Stimulated activated CD4-positive, alpha-beta T cell treated with anti-CD3 and anti-CD28 coated beads, TNF-alpha, amount 100 ng/mL, for 24 hours (primary cell): Measurements from ENCODE around the gene MEF2D.

Source experiments
- DNase-seq, 3 experiments: peaks; one replicate each; pipeline ENCODE4 v3.0.0-alpha.2; 2020; ENCODE audit warnings: low read depth in 3 of 3

Gene MEF2D

GRCh38 chr1:156500543-156500792 is at the start of gene MEF2D:
TSS of gene MEF2D (minus strand) at chr1:156500775. CDS start at chr1:156483292, 17,483 bp downstream.
- DNase-seq = no peak

- DNase-seq = no peak
Measured at GRCh38 chr1:156550346-156550745, 49.8 kb upstream of the MEF2D start.

- no peak for DNase-seq
Measured at GRCh38 chr1:156549831-156550230, 49.3 kb upstream of the MEF2D start.

GRCh38 chr1:156549390-156549789 is 48.8 kb upstream of the MEF2D start:
- DNase-seq = no peak

GRCh38 chr1:156547982-156548381 is 47.4 kb upstream of the MEF2D start:
- DNase-seq = no peak

GRCh38 chr1:156547434-156547833 is 46.9 kb upstream of the MEF2D start:
- DNase-seq = no peak

GRCh38 chr1:156546267-156546666 is 45.7 kb upstream of the MEF2D start:
- DNase-seq = no peak

GRCh38 chr1:156544592-156545102 is 44.1 kb upstream of the MEF2D start:
- no peak for DNase-seq

- no peak for DNase-seq
Measured at GRCh38 chr1:156543066-156543465, 42.5 kb upstream of the MEF2D start.

- no peak for DNase-seq
Measured at GRCh38 chr1:156540955-156541354, 40.4 kb upstream of the MEF2D start.

GRCh38 chr1:156539818-156540355 is 39.3 kb upstream of the MEF2D start:
- DNase-seq = no peak

- DNase-seq = no peak
Measured at GRCh38 chr1:156538711-156539440, 38.3 kb upstream of the MEF2D start.

- DNase-seq = no peak
Measured at GRCh38 chr1:156537027-156537426, 36.5 kb upstream of the MEF2D start.

GRCh38 chr1:156534424-156535060 is 34.0 kb upstream of the MEF2D start:
- DNase-seq = no peak

- no peak for DNase-seq
Measured at GRCh38 chr1:156533568-156534220, 33.1 kb upstream of the MEF2D start.

GRCh38 chr1:156532374-156532773 is 31.8 kb upstream of the MEF2D start:
- DNase-seq = no peak

- no peak for DNase-seq
Measured at GRCh38 chr1:156530006-156530405, 29.4 kb upstream of the MEF2D start.

GRCh38 chr1:156528875-156529425 is 28.4 kb upstream of the MEF2D start:
- no peak for DNase-seq

GRCh38 chr1:156528231-156528630 is 27.7 kb upstream of the MEF2D start:
- DNase-seq = no peak

- DNase-seq = no peak
Measured at GRCh38 chr1:156527584-156527983, 27.0 kb upstream of the MEF2D start.

- DNase-seq = no peak
Measured at GRCh38 chr1:156525856-156526489, 25.4 kb upstream of the MEF2D start.

GRCh38 chr1:156525071-156525501 is 24.5 kb upstream of the MEF2D start:
- no peak for DNase-seq
